ENCODE data around the gene TCN2. TPM values are rescaled to one million over a fixed set of nuclear protein-coding genes. Genes with fewer than 3 reads are reported as not detected.
A peak's percentile ranks its signal among the peaks of the same experiment; 100 is the strongest.
"Not testable (repeated sequence)": the region's sequence is repeated elsewhere in the genome, so short reads cannot be mapped to it uniquely, and the experiment has no call there.

The TCN2 gene
- total RNA-seq, 1 donor from 2014 or later: 6.7 TPM

DNA sequence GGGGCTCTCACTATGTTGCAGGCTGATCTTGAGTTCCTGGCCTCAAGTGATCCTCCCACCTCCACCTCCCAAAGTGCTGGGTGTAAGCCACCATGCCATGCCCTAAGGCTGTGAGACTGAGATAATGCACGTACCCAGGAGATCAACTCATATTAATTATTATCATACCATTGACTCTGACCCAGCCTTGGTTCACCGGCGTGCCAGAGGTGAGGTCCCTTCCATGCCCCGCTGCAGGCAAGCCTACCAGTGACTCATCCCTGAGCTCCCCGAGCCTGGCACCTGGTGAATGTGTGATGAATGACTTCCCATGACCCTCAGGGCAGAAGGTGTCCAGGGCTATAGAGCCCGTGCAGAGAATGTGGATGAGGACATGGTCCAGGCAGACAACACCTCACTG is 44.6 kb upstream of the TCN2 start:
- no peaks in the 10 kb centered on the region for H3K27me3 ChIP-seq (ENCODE audit: control insufficient read depth, insufficient read depth, low read length)
- H3K36me3 ChIP-seq (ENCODE audit: control insufficient read depth, insufficient read depth, low read length): no peaks in the 10 kb centered on the region
- no peak overlapping the region for H3K4me3 ChIP-seq (ENCODE audit: low read depth, low read length)
- DNase-seq (ENCODE audit: low read depth): peak; percentile 21
- TF ChIP-seq, protein P1, sequence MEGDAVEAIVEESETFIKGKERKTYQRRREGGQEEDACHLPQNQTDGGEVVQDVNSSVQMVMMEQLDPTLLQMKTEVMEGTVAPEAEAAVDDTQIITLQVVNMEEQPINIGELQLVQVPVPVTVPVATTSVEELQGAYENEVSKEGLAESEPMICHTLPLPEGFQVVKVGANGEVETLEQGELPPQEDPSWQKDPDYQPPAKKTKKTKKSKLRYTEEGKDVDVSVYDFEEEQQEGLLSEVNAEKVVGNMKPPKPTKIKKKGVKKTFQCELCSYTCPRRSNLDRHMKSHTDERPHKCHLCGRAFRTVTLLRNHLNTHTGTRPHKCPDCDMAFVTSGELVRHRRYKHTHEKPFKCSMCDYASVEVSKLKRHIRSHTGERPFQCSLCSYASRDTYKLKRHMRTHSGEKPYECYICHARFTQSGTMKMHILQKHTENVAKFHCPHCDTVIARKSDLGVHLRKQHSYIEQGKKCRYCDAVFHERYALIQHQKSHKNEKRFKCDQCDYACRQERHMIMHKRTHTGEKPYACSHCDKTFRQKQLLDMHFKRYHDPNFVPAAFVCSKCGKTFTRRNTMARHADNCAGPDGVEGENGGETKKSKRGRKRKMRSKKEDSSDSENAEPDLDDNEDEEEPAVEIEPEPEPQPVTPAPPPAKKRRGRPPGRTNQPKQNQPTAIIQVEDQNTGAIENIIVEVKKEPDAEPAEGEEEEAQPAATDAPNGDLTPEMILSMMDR (IDR thresholded peaks at IDR 0.05; ENCODE audit: insufficient read depth, low read length, poor library complexity, severe bottlenecking): no peak

DNA sequence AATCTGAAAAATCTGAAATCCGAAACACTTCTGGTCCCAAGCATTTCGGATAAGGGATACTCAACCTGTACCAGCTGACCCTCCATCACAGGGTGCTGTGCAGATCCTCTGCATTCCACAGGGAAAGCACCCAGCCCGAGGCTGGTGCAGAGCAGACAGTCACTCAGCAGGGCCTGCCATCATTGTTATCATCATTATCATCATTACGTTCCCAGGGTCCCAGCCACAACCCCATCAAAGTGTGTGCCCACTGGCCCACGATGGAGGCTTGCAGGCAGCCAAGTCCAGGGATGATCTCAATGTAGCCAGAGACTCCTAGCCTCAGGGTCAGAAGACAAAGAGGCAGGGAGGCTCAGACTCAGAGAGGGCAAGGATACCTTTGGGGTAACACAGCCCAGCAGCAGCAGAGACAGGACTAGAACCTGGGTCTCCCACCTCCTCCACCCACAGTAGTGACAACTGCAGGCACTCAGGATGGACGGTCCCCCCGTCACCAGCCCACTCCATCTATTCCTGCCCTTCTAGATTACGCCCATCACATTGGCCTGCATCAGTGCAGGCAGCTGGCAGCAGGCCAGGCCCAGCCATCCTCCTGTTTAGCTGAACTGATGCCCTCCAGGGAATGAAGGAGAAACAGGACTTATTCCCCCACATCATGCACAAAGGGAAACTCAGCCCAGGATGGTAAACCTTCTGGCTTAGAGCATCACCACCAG is 42.8 kb upstream of the TCN2 start:
- Histone ChIP-seq H3K36me3 (ENCODE audit: control insufficient read depth, insufficient read depth, low read length) (no peaks in the 10 kb centered on the region), H3K4me3 (ENCODE audit: low read depth, low read length) (no peak overlapping the region), H3K27me3 (ENCODE audit: control insufficient read depth, insufficient read depth, low read length) (no peaks in the 10 kb centered on the region)
- DNase-seq (ENCODE audit: low read depth): no peak
- TF ChIP-seq, protein P1 (IDR thresholded peaks at IDR 0.05; ENCODE audit: insufficient read depth, low read length, poor library complexity, severe bottlenecking): no peak

DNA sequence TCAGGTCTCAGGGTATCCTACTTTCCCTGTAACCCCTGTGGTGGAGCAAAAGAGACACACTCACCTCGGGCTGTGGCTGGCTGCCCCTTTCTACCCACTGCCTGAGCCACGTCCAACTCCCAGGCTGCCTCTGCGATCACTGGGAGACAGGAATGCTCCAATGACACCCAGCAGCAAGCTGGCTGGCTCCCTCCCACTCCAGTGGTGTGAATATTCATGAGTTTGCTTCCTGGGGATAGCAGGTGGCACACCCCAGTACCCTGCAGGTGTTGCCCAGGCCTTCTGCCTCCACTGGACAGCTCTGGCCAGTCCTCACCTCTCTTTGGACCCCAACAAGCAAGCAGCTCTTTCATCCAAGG is 42.2 kb upstream of the TCN2 start:
- no peak overlapping the region for H3K4me3 ChIP-seq (ENCODE audit: low read depth, low read length)
- DNase-seq (ENCODE audit: low read depth): no peak
- TF ChIP-seq, protein P1 (IDR thresholded peaks at IDR 0.05; ENCODE audit: insufficient read depth, low read length, poor library complexity, severe bottlenecking): no peak
- H3K27me3 ChIP-seq (ENCODE audit: control insufficient read depth, insufficient read depth, low read length): no peaks in the 10 kb centered on the region
- no peaks in the 10 kb centered on the region for H3K36me3 ChIP-seq (ENCODE audit: control insufficient read depth, insufficient read depth, low read length)

DNA sequence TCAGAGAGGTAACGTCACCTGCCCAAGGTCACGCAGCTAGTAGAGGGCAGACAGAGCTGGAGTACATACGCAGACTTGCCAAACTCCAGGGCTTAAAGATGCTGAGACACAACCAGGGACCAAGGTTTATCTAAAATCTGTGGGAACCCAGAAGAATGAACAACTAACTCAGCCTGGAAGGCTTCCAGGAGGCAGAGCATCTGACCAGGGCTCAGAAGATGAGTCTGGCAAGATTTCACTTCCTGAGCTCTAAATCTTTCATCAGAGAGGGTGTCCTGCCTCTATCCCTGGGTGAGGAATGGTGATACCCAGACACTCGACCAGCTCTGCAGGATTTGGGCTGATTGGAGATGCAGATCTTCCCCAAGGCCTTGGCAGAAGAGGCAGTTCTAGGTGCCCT is 41.6 kb upstream of the TCN2 start:
- Histone ChIP-seq H3K36me3 (ENCODE audit: control insufficient read depth, insufficient read depth, low read length) (no peaks in the 10 kb centered on the region), H3K27me3 (ENCODE audit: control insufficient read depth, insufficient read depth, low read length) (no peaks in the 10 kb centered on the region), H3K4me3 (ENCODE audit: low read depth, low read length) (no peak overlapping the region)
- DNase-seq (ENCODE audit: low read depth): no peak
- TF ChIP-seq, protein P1 (IDR thresholded peaks at IDR 0.05; ENCODE audit: insufficient read depth, low read length, poor library complexity, severe bottlenecking): no peak

DNA sequence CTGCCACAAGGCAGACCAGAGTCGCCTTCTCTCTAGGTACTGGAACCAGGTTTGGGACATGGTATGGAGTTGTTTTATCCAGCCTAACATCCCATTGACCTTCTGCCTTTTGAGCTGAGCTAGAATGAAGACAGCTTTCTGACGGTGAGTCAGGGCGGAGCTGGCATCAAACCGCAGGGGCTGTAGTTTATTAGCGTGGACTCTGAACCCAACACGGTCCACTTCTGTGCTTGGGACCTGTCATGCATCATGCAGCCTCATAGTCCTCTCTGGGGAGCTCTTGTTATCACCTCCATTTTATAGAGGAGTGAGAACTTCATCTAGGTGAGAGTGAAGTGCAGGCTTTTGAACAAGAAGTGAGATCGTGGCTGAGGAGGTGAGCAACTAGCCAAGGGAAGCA is 40.8 kb upstream of the TCN2 start:
- TF ChIP-seq, protein P1 (IDR thresholded peaks at IDR 0.05; ENCODE audit: insufficient read depth, low read length, poor library complexity, severe bottlenecking): no peak
- Histone ChIP-seq H3K27me3 (ENCODE audit: control insufficient read depth, insufficient read depth, low read length) (no peaks in the 10 kb centered on the region), H3K4me3 (ENCODE audit: low read depth, low read length) (no peak overlapping the region), H3K36me3 (ENCODE audit: control insufficient read depth, insufficient read depth, low read length) (no peaks in the 10 kb centered on the region)
- no peak for DNase-seq (ENCODE audit: low read depth)

DNA sequence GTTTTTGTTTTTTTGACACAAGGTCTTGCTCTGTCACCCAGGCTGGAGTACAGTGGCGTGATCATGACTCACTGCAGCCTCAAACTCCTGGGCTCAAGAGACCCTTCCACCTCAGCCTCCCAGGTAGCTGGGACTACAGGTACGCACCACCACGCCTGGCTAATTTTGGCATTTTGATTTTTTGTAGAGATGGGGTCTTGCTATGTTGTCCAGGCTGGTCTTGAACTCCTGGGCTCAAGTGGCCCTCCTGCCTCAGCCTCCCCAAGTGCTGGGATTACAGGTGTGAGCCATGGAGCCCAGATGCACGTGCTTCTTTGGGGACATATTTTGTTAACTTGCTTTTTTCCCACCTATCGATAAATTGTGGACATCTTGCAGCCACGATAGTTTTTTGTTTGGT is 39.7 kb upstream of the TCN2 start:
- H3K4me3 ChIP-seq (ENCODE audit: low read depth, low read length); H3K36me3 ChIP-seq (ENCODE audit: control insufficient read depth, insufficient read depth, low read length); DNase-seq (ENCODE audit: low read depth); H3K27me3 ChIP-seq (ENCODE audit: control insufficient read depth, insufficient read depth, low read length): not testable (repeated sequence)
